Measurements from ENCODE around the gene NOL9.
"Not testable (repeated sequence)": the region's sequence is repeated elsewhere in the genome, so short reads cannot be mapped to it uniquely, and the experiment has no call there.

The NOL9 gene

DNA sequence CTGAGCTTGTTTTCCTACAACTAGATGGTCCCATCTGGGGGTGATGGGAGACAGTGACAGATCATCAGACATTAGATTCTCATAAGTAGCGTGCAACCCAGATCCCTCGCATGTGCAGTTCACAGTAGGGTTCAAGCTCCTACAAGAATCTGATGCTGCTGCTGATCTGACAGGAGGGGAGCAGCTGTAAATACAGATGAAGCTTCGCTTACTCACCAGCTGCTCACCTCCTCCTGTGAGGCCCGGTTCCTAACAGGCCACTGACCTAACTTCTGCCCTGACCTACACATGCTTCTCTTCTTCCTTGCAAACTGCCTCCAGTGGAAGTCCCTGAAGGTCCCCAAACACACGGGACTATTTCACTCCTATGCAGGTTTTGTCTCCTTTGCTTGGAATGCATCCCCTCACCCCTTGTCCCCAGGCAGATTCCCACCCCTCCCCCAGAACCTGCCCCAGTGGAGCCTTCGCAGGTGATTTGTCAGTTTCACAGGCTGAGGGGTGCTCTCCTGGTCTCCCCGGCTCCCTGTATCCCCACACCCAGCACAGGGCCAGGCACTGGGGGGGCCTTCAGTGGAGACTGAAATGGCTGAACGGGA lies 19.8 kb upstream of the NOL9 start:
- no peak for DNase-seq

DNA sequence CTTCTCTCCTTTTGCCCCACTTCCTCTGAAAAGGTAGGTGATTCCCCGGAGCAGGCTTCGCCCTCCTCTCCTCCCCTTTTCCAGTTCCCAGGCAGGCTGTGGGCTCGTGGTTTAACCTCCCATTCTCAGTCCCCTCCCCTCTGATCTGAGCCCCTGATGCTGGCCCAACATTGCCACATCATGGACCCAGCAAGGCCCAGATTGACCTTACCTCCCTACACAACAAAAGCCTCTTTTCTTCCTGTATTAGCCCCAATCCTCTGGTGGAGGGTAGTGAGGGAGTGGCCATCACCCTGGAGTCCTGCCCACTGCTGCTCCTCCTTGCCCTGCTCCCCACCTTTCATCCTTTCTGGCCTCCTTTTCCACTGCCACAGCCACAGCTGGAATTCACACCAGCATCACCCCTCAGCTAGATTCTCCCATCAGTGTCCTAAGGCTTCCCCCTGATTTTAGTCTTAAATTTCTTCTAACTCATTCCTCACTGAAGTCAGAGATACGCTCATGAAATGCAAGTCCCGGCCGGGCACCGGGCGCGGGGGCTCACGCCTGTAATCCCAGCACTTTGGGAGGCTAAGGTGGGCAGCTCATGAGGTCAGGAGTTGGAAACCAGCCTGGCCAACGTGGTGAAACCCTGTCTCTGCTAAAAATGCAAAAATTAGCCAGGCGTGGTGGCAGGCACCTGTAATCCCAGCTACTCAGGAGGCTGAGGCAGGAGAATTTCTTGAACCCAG lies 18.5 kb upstream of the NOL9 start:
- DNase-seq, result no peak

DNA sequence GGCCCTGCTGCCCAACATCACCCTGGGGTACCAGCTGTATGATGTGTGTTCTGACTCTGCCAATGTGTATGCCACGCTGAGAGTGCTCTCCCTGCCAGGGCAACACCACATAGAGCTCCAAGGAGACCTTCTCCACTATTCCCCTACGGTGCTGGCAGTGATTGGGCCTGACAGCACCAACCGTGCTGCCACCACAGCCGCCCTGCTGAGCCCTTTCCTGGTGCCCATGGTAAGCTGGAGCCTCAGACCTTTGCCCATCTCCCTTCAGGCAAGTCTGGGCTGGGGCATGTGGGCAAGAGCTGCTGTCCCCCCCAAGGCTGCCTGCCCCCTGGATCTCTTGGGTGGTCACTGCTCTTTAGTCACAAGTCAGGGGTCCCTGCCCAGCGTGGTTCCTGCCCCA lies 16.7 kb upstream of the NOL9 start:
- no peak for DNase-seq

DNA sequence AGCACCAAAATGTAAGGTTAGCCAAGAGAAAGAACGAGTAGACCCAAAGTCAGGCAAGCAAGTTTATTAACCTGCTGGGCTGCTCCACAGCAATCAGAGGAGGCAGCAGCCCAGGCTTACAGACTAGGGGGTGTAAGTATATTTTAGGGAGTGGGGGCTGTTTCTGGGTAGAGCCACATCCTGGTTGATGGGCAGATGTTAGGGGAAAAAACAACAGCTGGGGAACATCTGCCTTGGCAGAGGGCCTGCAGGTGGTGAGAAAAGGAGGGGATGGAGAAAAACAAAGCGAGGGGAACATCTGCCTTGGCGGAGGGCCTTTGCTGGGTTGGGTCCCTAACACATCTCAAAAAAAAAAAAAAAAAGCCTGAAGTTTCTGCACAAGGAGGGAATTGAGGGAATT lies 15.8 kb upstream of the NOL9 start:
- no peak for DNase-seq

DNA sequence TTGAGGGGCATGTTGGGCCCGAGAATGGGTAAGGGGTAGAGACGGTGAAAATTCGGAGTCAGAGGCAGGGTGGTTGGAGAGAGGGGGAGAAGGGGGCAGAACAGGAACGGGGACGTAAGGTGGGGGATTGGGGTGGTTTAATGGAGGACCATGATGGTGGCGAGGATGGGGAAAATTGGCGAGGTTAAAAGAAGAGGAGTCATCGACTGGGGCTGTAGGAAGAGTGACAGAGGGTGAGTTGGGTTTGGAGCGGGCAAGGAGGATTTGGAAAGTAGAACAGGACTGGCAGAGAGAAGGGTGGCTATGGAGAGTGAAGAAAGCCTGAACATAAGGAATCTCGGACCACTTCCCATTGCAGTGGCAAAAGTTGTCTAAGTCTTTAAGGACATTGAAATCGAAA lies 14.7 kb upstream of the NOL9 start:
- DNase-seq, result no peak

DNA sequence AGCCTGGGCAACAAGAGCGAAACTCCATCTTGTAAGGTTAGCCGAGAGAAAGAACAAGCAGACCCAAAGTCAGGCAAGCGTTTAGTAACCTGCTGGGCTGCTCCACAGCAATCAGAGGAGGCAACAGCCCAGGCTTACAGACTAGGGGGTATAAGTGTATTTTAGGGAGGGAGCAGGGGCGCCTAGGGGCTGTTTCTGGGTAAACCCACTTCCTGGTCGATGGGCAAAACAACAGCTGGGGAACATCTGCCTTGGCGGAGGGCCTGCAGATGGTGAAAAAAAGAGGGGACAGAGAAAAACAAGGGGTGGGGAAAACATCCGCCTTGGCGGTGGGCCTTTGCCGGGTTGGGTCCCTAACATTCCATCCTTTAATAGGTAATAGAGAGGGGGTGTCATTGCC lies 6.0 kb upstream of the NOL9 start:
- DNase-seq, result no peak

DNA sequence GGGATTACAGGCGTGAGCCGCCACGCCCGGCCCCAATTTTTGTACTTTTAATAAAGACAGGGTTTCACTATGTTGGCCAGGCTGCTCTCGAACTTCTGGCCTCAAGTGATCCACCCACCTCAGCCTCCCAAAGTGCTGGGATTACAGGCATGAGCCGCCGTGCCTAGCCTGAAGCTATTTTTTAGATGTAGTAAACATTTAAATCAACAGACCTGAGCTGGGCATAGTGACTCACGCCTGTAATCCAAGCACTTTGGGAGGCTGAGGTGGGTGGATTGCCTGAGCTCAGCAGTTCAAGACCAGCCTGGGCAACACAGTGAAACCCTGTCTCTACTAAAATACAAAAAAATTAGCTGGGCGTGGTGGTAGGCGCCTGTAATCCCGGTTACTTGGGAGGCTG lies 4.8 kb upstream of the NOL9 start:
- DNase-seq, result not testable (repeated sequence)

DNA sequence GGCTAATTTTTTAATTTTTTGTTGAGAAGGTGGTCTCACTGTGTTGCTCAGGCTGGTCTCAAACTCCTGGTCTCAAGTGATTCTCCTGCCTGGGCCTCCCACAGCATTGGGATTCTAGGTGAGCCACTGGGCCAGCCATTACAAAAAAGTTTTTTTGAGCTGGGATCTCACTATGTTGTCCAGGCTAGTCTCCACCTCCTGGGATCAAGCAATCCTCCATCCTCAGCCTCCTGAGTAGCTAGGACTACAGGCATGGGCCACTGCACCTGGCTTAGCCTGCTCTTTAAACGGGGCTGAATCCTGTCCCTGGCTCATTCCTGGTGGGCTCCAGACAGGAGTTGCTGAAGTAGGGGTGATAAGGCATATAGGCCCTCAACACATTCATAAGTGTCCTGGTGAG lies 3.3 kb upstream of the NOL9 start:
- no peak for DNase-seq

DNA sequence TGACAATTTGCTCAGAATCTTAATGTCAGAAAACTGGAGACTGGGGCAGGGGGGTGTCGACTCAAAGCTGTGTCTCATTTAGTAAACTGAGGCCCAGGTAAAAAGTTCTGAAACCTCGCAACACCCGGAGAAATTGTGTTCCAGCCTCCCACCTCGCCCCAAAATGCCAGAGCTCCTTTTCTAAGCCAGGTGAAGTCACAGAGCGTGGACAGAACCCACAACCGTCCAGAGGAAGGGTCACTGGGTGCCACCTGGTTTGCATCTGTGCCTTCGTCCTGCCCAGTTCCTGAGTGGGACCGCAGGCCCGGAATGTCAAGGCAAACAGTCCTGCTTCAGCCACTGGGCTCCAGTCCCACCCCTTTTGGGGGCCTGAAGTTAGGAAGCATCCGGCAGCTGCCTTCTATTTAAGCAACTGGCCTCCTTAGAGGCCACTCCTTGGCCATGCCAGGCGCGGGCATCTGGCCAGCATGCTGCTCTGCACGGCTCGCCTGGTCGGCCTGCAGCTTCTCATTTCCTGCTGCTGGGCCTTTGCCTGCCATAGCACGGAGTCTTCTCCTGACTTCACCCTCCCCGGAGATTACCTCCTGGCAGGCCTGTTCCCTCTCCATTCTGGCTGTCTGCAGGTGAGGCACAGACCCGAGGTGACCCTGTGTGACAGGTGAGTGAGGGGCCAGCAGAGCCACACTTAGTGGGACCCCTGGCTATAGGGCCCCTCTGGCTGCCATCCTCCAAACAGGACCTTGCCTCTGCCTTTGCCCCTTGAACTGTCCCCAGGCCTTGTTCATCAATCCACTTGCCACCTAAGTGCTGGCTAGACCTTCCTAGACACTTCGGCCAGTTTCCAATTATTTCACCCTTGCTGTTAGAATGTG lies 830 bp upstream of the NOL9 start, which contains the start of gene TAS1R1:
TSS of gene TAS1R1 (plus strand) at position 401 of the 872 bp plus-strand sequence. CDS start at position 468, 67 bp downstream.
- DNase-seq, result peak; percentile 26

DNA sequence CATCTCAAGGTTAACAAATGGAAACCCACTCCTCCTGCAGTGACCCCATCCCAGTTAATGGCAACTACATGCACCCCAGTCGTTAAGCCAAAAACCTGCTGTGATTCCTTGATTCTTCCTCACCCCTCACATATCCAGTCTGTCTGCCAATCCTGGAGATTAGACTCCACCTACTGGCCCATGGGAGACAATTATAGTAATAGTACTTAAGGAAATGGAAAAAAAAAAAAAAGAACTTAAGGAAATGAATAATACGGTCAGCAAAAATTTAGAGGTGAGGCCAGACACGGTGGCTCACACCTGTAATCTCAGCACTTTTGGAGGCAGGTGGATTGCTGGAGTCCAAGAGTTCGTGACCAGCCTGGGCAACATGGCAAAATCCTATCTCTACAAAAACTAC lies 7.0 kb downstream of the NOL9 start:
- DNase-seq, result no peak

DNA sequence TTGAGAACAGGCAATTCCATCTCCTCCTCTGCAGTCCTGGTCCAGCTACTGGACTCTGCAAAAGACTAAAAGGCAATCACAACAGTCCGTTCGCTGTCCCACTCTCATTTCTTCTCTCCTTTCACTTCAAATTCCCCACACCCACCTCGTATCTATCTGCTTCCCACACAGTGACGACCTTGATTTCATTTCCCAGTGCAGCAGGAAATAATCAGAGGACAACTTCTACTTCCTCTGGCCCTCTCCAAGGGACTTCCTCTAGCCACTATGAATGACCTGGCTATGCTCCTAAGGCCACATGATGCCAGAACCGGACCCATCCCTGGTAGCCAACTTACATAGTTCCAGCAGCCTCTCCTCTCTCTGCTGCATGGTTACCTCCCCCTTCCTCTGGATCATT lies 8.0 kb downstream of the NOL9 start:
- DNase-seq, result no peak

DNA sequence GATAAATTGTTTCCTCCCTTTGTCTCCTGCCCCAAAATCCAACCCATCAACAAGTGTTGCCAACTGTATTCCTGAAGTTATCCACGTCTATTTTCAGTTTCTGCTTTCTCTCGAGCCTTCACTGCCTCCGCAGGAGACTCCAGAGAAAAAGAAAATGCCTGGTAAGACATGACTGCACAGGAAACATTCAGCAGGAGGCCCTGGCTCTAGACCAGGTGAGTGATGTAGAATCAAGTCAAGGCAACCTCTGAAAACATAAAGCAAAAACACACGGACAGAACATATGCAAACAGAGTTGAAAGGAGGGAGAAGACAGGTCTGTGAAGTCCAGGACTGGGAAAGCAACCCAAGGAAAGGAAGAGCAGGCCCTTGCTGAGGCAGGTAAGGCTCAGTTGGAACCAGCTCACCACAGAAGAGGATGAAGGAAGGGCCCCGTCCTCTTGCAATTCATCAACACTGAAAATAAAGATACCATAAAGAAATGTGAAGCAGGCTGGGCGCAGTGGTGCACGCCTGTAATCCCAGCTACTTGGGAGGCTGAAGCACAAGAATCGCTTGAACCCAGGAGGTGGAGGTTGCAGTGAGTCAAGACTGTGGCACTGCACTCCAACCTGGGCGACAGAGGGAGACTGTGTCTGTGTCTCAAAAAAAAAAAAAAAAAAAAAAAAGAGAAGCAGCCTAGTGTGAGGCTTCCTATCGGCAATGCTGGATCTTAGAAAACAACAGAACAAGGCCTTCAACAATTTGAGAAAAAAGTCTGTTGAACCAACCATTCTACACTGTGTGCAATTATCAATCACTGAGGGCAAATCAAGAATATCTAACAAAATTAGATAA lies 8.8 kb downstream of the NOL9 start:
- no peak for DNase-seq

DNA sequence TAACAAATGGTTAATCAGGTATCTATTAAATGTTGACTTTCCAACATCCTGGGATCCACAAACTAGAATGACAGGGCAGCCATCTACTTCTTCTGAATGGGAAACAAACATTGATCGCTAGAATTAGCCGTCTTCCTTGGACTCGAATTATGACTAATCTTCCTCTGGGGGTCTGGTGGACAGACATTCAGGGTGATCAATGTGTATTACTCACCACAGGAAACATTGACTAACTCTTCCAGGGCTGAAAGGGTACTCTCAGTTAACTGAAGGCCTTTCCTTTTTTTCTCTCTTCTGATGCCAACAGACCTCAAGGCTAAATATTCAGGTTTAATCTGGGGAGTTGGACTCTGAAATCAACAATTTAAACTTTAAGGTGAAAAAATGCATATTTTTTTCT lies 9.5 kb downstream of the NOL9 start:
- no peak for DNase-seq

DNA sequence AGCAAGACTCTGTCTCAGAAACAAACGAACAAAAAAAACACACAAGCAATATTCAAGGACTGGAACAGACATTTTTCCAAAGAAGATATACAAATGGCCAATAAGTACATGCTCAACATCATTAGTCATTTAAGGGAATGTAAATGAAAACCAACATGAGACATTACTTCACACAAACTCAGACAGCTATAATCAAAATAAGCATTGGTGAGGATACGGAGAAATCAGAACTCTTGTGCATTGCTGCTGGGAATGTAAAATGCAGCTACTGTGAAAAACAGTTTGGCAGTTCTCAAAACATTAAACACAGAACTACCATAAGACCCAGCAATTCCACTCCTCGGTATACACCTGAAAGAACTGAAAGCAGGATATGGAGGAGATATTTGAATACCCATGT lies 15.4 kb downstream of the NOL9 start:
- DNase-seq, result no peak

DNA sequence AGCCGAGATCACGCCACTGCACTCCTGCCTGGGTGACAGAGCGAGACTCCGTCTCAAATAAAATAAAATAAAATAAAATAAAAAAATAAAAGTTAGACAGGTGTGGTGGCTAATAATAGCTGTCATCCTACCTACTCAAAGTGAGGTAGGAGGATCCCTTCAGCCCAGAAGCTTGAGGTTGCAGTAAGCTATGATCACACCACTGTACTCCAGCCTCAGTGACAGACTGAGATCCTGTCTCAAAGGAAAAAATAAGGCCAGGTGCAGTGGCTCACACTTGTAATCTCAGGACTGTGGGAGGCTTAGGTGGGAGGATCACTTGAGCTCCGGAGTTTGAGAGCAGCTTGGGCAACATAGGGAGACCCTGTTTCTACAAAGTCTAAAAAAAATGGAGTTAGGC lies 18.0 kb downstream of the NOL9 start:
- no peak for DNase-seq

DNA sequence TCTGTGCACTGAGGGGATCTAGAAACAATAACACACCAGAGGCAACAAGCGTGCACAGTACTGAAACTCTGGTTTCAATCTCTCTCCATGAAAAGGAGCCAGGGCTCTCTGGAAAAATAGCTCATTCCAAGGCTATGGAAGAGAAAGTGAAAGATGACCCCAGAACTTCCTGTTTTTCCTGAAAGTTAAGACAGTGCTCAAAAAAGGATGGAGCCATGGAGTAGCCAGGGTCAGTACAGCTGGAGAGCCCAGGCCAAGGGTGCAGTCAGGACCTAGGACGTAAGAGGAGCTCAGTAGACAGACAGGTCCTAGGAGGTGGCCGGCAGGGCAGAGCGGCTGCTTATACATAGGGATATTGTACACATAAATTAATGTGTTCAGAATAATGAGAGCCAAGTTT lies 19.1 kb downstream of the NOL9 start:
- no peak for DNase-seq

DNA sequence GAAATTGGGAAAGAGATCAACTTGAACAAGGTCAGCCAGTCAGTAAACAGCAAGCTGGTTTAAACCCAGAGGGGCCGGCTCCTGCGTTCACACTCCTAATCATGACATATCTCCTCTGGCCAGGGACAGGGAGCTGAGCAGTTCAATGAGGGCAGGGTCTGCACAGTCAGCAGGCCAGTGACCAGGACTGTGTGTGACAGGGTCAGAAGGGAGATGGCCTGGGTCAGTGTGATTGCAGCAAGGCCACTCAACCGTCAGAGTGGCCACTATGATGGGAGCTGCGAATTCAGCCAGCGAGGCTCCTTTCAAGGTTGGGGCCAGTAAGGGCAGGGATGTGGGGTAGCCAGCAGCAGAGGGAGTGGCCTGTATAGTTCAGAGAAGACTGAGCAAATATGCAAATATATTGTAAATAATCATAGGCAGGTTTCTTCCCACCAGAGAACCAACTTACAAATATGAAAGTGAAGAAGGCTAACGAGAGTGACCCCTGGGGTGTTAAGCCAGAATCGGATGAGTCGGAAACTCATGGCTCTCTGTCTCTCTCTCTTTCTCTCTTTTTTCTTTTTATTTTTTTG lies 20.0 kb downstream of the NOL9 start:
- no peak for DNase-seq

DNA sequence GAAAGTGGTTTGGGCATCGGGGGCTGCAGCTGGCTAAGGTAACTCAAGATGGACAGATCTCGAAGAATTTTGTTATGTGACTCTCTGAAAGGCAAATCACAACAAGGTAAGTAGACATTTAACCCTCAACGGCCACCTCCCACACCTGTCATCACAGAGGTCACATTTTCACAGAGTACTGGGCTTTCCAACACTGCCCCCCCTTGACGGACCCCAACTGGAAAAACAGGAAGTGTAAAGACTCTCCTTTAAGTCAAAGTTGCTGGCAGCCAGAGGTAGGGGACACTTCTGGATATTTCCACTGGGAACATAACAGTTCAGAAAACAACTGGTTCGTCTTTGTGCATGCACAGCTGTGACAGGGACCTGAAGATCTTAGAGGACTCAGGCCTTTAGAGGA lies 22.3 kb downstream of the NOL9 start:
- DNase-seq, result no peak

DNA sequence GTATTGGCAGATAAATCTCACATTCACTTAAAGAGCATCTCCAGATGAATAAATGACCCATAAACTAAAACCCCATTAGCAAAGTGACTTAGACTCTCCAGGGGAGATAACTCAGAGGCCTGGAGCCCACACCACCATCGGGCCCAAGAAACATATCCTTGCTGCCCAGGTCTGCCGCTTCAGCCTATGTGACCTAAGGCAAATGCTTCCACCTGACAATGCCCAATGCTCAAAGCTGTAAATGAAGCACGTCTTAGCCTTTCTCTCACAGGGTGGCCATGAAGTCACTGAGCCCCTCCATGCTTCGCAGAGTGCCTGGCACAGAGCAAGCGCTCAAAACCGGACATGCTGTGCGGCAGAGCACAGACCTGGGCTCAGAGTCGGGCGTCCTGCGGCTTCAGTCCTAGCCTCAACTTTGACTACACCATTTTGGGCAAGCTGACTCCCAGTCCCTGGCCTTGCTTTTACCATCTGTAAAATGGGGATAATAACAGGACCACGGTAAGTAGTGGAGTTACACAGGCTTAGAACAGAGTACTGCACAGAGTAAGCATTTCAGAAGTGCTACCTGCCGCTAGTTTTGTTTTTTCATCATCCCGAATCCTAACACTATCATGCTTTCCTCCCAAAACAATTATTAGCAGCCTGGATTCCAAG lies 23.7 kb downstream of the NOL9 start:
- DNase-seq, result no peak

DNA sequence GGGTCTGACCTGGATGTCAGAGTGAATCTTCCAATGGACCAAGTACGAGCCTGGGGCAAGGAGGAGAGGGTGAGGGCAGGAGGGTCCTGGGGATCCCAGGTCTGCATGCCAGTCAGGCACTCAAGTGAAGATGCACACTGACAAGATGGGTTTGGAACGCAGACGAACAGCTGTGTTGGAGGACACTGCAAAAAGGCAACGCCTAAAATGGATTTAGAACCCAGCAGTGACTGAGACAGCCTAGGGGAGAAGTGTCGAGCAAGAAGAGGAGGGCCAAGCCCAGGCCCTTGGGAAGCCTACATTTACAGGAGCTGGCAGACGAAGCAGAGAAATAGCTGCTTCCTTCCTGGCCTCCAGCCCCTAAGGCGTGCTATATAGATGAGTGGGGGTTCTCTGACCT lies 25.8 kb downstream of the NOL9 start:
- no peak for DNase-seq

DNA sequence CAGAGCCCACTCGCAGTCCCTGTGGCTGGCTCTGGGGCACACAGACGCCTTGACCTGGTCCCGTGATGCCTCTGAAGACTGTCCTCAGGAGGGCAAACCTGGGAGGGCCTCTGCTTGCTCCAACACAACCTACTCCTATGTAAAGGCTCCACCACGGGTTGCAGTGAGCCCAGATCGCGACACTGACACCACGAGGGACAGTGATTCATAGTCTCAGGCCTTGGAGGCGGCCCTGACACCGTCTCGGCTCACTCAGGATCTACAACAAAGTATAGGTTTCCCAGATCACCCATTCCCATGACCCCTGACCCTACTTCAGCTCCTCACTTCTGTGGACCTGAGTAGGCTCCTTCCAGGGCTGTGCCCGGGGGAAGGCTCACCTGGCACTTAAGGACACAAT lies 28.0 kb downstream of the NOL9 start:
- no peak for DNase-seq

DNA sequence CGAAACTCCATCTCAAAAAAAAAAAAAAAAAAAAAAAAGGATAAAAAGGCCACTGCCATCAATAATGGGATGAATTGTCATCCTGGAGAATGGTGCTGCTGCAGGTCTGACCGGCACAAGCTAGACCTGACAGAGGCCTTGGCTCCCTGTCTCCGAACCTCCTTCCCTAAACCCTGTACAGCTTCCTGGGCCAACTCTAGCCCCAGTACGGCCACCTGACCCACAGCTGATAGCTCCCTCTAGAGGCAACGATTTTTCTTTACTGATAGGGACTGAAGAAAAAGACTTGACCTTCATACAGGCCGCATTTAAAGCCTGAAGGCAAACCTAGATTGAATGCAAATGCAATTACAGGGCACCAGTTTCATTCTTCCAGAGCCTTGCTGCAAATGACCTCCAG lies 30.7 kb downstream of the NOL9 start:
- no peak for DNase-seq
